ENCODE measurements around the gene RPS2.

GRCh38 chr16:1980770-1981087, 16.1 kb upstream of the RPS2 start:
- no peak for TF ChIP-seq EZH2phosphoT487 (IDR thresholded peaks at IDR 0.05; ENCODE audit: borderline replicate concordance, low read depth, low read length)
- TF ChIP-seq, protein P1, sequence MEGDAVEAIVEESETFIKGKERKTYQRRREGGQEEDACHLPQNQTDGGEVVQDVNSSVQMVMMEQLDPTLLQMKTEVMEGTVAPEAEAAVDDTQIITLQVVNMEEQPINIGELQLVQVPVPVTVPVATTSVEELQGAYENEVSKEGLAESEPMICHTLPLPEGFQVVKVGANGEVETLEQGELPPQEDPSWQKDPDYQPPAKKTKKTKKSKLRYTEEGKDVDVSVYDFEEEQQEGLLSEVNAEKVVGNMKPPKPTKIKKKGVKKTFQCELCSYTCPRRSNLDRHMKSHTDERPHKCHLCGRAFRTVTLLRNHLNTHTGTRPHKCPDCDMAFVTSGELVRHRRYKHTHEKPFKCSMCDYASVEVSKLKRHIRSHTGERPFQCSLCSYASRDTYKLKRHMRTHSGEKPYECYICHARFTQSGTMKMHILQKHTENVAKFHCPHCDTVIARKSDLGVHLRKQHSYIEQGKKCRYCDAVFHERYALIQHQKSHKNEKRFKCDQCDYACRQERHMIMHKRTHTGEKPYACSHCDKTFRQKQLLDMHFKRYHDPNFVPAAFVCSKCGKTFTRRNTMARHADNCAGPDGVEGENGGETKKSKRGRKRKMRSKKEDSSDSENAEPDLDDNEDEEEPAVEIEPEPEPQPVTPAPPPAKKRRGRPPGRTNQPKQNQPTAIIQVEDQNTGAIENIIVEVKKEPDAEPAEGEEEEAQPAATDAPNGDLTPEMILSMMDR (conservative IDR thresholded peaks at IDR 0.05; ENCODE audit: low read length) = no peak

All from OCI-LY7 (cell line).